AG09319 (cell line): ENCODE measurements around the gene PTCD2.
"Not testable (repeated sequence)": the region's sequence is repeated elsewhere in the genome, so short reads cannot be mapped to it uniquely, and the experiment has no call there.

Source experiments
- DNase-seq: peaks from one replicate; pipeline ENCODE4 v3.0.0-alpha.2; 2010; ENCODE audit warnings: low read depth; ENCODE audit errors: extremely low read depth
- TF ChIP-seq, protein P1 (sequence below): IDR thresholded peaks from 2 replicates; pipeline ENCODE4 v1.5.1; 2011; ENCODE audit warnings: low read depth, mild to moderate bottlenecking, inconsistent platforms, low read length, moderate library complexity

Gene PTCD2

DNA sequence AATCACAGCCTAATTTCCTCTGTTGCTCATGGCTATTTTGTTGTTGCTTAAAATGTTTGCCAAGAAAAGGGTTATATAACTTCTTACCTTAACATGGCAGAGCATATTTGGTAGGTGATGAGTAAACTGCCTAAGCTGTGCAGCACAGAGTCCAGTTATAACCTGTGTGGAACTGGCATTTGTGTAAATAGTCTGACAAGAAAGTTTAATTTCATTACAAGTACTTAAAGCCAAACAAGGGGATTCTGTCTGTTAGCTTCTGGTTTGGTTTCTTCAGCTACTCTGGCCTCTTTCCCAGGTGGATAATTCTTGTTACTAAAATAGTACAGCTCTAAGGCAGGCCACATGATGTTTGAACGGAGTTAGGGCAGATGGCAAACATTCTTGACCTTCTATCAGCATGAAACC, 72.2 kb downstream of the PTCD2 start:
- peak; percentile 39 for DNase-seq
- TF ChIP-seq, protein P1, sequence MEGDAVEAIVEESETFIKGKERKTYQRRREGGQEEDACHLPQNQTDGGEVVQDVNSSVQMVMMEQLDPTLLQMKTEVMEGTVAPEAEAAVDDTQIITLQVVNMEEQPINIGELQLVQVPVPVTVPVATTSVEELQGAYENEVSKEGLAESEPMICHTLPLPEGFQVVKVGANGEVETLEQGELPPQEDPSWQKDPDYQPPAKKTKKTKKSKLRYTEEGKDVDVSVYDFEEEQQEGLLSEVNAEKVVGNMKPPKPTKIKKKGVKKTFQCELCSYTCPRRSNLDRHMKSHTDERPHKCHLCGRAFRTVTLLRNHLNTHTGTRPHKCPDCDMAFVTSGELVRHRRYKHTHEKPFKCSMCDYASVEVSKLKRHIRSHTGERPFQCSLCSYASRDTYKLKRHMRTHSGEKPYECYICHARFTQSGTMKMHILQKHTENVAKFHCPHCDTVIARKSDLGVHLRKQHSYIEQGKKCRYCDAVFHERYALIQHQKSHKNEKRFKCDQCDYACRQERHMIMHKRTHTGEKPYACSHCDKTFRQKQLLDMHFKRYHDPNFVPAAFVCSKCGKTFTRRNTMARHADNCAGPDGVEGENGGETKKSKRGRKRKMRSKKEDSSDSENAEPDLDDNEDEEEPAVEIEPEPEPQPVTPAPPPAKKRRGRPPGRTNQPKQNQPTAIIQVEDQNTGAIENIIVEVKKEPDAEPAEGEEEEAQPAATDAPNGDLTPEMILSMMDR: no peak

DNA sequence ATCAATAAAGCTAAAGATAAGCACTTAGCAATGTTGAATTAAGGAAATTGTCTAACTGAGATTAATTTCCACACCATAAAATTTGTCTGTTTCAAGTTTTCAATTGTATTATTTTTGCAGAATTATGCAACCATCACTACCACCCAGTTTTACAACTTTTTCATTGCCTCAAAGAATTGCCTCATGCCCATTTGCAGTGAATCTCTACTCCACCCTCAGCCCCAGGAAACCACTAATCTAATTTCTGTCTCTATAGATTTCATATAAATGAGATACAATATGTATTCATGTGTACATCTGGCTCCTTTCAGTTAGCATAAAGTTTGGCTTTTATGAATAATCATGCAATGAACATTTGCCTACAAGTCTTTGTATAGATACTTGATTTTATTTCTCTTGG, 72.9 kb downstream of the PTCD2 start:
- TF ChIP-seq, protein P1: no peak
- DNase-seq: no peak

DNA sequence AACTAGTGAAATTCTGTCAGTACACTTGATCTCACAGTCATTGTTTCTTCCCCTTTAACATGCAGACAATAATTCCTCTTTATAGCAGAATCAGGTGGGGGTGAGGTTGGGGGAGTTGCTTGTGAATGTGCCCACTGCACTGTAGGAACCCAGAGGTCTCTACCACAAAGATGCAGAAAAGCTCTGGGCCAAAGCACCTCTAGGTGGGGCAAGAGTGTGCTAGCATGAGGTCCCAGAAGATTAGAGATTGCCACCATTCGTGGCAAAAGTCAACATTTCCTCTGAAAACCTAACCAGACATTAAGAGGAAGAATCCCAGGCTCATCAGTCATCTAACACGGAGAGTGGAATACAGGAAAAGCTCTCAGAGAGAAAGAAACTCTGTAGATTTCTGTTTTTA, 74.5 kb downstream of the PTCD2 start:
- TF ChIP-seq, protein P1: peak; percentile 32
- DNase-seq: no peak

DNA sequence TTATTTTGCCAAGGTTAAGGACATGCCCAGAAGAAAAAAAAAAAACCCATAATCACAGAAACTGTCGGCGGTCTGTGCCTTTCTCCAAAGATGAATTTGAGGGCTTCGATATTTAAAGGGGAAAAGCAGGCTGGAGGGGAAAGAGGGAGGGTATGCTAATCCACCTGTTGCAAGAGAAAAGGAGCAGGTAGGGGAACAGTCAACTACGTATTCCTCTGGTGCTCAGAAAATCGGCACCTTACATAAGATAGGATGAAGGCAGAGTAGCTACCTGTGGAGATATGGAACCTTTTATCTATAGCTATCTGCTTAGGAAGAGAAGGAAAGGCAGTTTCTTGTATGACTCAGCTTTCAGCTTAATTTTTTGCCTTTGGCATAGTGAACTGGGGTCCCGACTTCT, 77.7 kb downstream of the PTCD2 start:
- TF ChIP-seq, protein P1: no peak
- no peak for DNase-seq

DNA sequence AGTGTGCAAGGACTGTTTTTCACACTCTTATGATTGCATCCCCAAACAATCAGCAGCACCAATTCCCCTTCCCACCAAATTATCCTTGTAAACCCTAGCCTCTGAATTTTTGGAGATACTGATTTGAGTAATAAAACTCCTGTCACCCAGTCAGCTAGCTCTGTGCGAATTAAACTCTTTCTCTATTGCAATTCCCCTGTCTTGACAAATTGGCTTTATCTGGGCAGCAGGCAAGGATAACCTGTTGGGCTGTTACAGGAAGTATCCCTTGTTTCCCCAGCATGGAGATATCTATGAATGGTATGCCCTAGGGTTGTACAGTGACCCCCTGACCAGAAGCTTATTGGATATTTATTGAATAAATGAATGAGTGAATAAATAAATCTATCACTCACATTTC, 80.8 kb downstream of the PTCD2 start:
- TF ChIP-seq, protein P1: no peak
- DNase-seq: no peak

DNA sequence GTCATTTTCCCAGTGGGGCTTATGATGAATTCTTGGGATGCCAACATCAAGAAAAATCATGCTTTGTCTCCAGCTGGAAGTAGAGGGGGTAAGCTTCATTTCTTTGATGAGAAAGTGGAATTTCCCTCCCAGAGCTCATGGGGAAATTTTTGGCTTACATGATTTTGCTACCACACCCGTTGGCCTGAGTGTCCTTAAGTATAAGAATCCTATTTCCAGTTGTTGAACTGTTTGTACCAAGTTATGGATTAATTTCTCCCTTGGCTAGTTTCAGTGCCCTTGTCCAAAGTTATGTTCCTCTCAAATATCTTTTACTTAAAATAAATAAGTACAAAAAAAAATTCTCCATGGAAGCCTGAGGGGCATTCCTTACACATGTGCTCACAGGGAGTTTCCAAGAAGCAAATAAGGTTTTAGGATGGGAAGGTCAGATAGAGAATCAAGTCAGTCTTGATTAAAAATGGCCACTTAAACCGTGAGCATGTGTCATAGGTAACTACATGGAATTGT, 82.3 kb downstream of the PTCD2 start:
- DNase-seq: peak; percentile 48
- TF ChIP-seq, protein P1: no peak

DNA sequence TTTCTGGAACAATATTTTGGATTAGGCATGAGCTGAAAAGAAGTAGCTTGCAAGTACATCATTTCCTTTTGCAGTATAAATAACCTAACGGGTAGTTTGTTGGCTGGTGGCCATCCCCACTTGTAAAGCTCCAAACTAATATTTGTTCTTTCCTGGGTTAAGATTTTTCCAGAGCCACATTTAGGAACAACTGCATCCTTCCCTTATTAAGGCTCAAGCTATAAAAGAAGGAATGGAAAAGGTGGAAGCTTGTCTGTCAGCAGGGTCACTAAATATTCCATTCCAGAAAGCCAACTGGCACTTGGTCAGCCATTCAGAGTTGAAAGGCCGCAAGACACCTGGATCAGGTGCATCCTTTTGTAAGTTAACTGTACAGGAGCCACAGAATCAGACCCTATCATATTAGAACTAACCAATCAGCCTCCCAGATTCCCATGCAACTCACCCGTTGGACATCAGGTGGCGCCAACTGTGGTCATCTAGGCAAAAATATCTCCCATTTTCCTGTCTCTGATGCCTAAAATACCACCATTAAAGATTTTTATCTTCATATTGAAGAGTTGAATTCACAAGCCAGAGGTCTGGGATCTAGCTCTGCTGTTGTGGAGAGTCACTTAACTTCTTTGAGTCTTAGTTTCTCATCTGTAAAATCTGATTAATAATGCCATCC, 82.9 kb downstream of the PTCD2 start:
- DNase-seq: no peak
- TF ChIP-seq, protein P1: peak; percentile 31

DNA sequence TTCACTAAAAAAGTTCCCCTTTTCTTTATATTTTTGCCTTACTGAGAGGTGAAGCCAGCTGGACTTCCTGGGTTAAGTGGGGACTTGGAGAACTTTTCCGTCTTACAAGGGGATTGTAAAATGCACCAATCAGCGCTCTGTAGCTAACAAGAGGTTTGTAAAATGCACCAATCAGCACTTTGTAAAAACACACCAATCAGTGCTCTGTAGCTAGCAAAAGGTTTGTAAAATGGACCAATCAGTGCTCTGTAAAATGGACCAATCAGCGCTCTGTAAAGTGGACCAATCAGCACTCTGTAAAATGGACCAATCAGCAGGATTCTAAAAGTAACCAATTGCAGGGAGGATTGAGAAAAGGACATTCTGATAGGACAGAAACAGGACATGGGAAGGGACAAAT, 84.6 kb downstream of the PTCD2 start:
- not testable (repeated sequence) for DNase-seq
